Suprapubic skin (tissue), 3 donors: ENCODE measurements around the gene POGLUT2.

ENCODE experiments used
- POLR2A ChIP-seq, 2 donors: fragments of 450-650 bp; IDR thresholded peaks; one replicate each; pipeline ENCODE4 v1.6.1; 2017; ENCODE audit warnings: antibody characterized with exemption in 2 of 2, mild to moderate bottlenecking in 2 of 2, moderate library complexity in 2 of 2
- TF ChIP-seq, protein P1 (sequence below), 2 donors: fragments of 200-600 bp in 1 of 2; fragments of 450-650 bp in 1 of 2; sonication (generic) in 1 of 2; IDR thresholded peaks; one replicate each; pipeline ENCODE4 v1.5.1; 2016 to 2019; ENCODE audit warnings: antibody characterized with exemption in 2 of 2, mild to moderate bottlenecking in 1 of 2, moderate library complexity in 1 of 2

DNA sequence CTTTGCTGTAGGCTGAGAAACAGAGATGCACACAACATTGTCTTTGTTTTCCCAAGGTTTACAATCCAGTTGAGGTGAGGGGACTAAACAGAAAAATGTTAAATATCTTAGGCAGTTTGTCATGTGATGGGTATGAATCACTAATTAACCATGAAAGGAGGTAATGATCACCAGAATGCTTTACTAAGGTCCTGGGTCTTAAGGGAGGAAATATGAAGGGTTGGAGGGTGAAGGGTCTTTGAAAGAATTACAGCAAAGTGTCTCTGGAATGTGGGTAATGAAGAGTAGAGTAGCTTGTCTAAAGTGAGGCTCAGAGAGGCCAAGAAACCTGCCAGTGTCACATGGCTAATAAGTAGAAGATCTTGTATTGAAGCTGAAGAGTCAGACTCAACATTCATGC, 19.1 kb upstream of the POGLUT2 start:
- TF ChIP-seq, protein P1, sequence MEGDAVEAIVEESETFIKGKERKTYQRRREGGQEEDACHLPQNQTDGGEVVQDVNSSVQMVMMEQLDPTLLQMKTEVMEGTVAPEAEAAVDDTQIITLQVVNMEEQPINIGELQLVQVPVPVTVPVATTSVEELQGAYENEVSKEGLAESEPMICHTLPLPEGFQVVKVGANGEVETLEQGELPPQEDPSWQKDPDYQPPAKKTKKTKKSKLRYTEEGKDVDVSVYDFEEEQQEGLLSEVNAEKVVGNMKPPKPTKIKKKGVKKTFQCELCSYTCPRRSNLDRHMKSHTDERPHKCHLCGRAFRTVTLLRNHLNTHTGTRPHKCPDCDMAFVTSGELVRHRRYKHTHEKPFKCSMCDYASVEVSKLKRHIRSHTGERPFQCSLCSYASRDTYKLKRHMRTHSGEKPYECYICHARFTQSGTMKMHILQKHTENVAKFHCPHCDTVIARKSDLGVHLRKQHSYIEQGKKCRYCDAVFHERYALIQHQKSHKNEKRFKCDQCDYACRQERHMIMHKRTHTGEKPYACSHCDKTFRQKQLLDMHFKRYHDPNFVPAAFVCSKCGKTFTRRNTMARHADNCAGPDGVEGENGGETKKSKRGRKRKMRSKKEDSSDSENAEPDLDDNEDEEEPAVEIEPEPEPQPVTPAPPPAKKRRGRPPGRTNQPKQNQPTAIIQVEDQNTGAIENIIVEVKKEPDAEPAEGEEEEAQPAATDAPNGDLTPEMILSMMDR (IDR thresholded peaks at IDR 0.05) = no peak
- TF ChIP-seq POLR2A (IDR thresholded peaks at IDR 0.05) = no peak
